Transverse colon (tissue), 4 donors: ENCODE data around the gene MPV17L2. TPM values are rescaled to one million over a fixed set of nuclear protein-coding genes. Genes with fewer than 3 reads are reported as not detected.

Source experiments
- DNase-seq: peaks from one replicate; pipeline ENCODE4 v3.0.0-alpha.2; 2019
- H3K27ac ChIP-seq, 4 donors: fragments of 200-600 bp; sonication (generic); 2 replicates each; pipeline ENCODE4 v1.5.1; 2016 to 2018; ENCODE audit warnings: inconsistent platforms in 4 of 4
- H3K27me3 ChIP-seq: fragments of 200-600 bp; sonication (generic); 2 replicates; pipeline ENCODE4 v1.5.1; 2017; ENCODE audit warnings: inconsistent platforms
- H3K36me3 ChIP-seq, 4 donors: fragments of 200-600 bp; sonication (generic); 2 replicates each; pipeline ENCODE4 v1.5.1; 2017 to 2019; ENCODE audit warnings: inconsistent platforms in 4 of 4
- H3K4me1 ChIP-seq, 4 donors: fragments of 200-600 bp; sonication (generic); 2 replicates each; pipeline ENCODE4 v1.5.1; 2017 to 2020; ENCODE audit warnings: inconsistent platforms in 4 of 4
- H3K4me3 ChIP-seq, 4 donors: fragments of 200-600 bp; sonication (generic); 1 replicate in 1 of 4; 2 replicates in 3 of 4; pipeline versions ENCODE4 v1.5.1 to v1.6.1; 2017 to 2019; ENCODE audit warnings: inconsistent platforms in 4 of 4
- H3K9me3 ChIP-seq, 2 donors: fragments of 200-600 bp; sonication (generic); 2 replicates each; pipeline ENCODE4 v1.5.1; 2017 to 2019; ENCODE audit warnings: inconsistent platforms in 2 of 2
- EP300 ChIP-seq: sonication (generic); formaldehyde crosslinking; IDR thresholded peaks from one replicate; pipeline ENCODE4 v1.6.1; 2017; ENCODE audit warnings: antibody characterized with exemption, low read depth
- POLR2A ChIP-seq: fragments of 450-650 bp; IDR thresholded peaks from one replicate; pipeline ENCODE4 v1.6.1; 2016; ENCODE audit warnings: antibody characterized with exemption, mild to moderate bottlenecking, moderate library complexity
- POLR2AphosphoS5 ChIP-seq, 3 donors: sonication (generic); formaldehyde crosslinking; IDR thresholded peaks; one replicate each; pipeline ENCODE4 v1.6.1; 2016; ENCODE audit warnings: antibody characterized with exemption in 3 of 3
- WGBS, 2 donors: methylation state at CpG; one replicate each; pipeline ENCODE4 v1.1.5; 2018; ENCODE audit warnings: low coverage in 1 of 2; 5-methylcytosine and 5-hydroxymethylcytosine counted together
- in situ Hi-C, 4 donors: fragments of 200-750 bp; cut with MboI; loops; one replicate each; pipeline versions ENCODE4 v1.15.0 to v1.15.1; 2017; ENCODE audit warnings: low sequenced_read_pairs in 3 of 4, low pct_ligation_motif_present in 1 of 4, low pct_unique_long_range_greater_than_20kb in 1 of 4
- intact Hi-C: fragments of 100-400 bp; cut with DNase I; formaldehyde crosslinking; loops from one replicate; pipeline ENCODE4 v1.15.1; 2023; ENCODE audit warnings: low total_unique reads
- total RNA-seq, 4 donors: library from RNA; depleted of rRNA; stranded (reverse); fragments of >200 nt; gene quantifications; one replicate each; pipeline ENCODE4 v1.1.0, GENCODE V29; 2016
- TF ChIP-seq, protein P1 (sequence below), 5 experiments: fragments of 200-600 bp in 3 of 5; fragments of 450-650 bp in 2 of 5; sonication (generic) in 3 of 5; IDR thresholded peaks; 1 replicate in 2 of 5; 2 replicates in 3 of 5; pipeline ENCODE4 v1.5.1; 2016 to 2017; ENCODE audit warnings: antibody characterized with exemption in 5 of 5, inconsistent platforms in 3 of 5, mild to moderate bottlenecking in 2 of 5, moderate library complexity in 1 of 5

The MPV17L2 gene
- total RNA-seq, 4 donors from 2014 or later = 1.6 to 22.3 (median 12.6) TPM

DNA sequence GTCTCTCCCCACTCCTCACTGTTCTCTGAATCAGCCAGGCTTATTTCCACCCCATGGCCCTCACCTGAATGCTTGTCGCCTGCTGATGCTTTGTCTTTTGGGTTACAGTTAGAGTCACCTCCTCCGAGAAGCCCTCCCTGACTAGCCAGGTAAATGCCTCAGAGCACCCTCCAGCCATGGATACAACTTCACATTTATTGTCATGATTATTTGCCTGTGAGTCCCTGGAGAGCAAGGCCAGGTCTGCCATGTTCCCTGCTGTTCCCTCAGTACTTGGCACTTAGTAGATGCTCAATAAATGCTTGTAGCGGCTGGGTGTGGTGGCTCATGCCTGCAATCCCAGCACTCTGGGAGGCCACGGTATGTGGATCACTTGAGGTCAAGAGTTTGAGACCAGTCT is 36.9 kb downstream of the MPV17L2 start:
- in situ Hi-C loops = no loop called here
- DNase-seq = no peak
- WGBS, 2 donors = 70 to 74% methylated on average over 2 to 4 of the region's 4 CpGs
- H3K27me3 ChIP-seq = peaks cover 96% of the 10 kb centered on the region
- no peak overlapping the region for H3K4me3 ChIP-seq
- H3K9me3 ChIP-seq = peaks cover 4 to 7% of the 10 kb centered on the region in 2 donors
- no peak overlapping the region for H3K27ac ChIP-seq
- no peaks in the 10 kb centered on the region for H3K36me3 ChIP-seq
- intact Hi-C loops = no loop called here
- TF ChIP-seq, protein P1, sequence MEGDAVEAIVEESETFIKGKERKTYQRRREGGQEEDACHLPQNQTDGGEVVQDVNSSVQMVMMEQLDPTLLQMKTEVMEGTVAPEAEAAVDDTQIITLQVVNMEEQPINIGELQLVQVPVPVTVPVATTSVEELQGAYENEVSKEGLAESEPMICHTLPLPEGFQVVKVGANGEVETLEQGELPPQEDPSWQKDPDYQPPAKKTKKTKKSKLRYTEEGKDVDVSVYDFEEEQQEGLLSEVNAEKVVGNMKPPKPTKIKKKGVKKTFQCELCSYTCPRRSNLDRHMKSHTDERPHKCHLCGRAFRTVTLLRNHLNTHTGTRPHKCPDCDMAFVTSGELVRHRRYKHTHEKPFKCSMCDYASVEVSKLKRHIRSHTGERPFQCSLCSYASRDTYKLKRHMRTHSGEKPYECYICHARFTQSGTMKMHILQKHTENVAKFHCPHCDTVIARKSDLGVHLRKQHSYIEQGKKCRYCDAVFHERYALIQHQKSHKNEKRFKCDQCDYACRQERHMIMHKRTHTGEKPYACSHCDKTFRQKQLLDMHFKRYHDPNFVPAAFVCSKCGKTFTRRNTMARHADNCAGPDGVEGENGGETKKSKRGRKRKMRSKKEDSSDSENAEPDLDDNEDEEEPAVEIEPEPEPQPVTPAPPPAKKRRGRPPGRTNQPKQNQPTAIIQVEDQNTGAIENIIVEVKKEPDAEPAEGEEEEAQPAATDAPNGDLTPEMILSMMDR (IDR thresholded peaks at IDR 0.05) = no peak
- no peak for TF ChIP-seq POLR2AphosphoS5 (IDR thresholded peaks at IDR 0.05)
- no peak for TF ChIP-seq POLR2A
- no peak for TF ChIP-seq EP300
- H3K4me1 ChIP-seq = peaks cover 3 to 17% (median 10%) of the 10 kb centered on the region in 4 donors

DNA sequence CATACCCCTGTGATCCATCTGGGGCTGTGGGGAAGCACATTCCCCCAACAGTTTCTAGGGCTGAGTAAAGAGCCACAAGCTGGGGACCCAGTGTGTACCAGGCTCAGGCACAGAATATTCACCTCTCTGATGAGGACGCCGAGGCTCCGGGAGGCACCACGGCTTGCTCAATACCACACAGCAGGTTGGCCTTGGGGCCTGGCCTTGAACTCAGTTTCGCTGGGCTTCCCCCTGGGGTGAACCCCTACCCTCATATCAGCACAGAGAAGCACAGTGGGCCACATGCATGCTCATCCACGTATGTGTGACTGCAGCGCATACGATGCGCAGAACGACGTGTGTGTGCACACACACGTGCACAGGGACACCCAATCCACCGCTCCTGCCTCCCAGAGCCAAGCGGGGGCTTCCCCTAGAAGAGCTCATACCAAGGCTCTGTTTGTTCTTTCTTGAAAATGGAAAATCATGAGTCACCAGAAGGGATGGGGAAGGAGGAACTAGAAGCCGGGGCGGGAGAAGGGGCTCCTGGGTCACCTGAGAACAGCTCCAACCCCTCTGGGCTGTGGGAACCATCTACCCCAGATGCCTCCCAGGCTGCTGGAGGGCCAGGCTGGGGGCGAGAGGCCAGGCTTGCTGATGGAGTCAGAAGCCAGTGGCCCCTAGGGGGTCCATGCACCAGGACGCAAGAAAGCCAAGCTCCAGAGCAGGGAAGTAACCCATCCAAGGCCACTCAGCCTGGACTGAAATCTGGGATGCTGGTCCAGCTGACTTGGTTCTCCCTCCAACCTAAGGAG is 38.1 kb downstream of the MPV17L2 start:
- no peak overlapping the region for H3K27ac ChIP-seq
- in situ Hi-C loops (no loop called here), intact Hi-C loops (no loop called here)
- H3K4me1 ChIP-seq = peaks cover 0 to 6% (median 4%) of the 10 kb centered on the region in 4 donors
- DNase-seq = no peak
- H3K27me3 ChIP-seq = peaks cover 91% of the 10 kb centered on the region
- H3K36me3 ChIP-seq = no peaks in the 10 kb centered on the region
- 66% methylated on average over 18 of the region's 18 CpGs; no CpG with 5 or more reads in 1 of the 2 donors for WGBS, 2 donors
- H3K9me3 ChIP-seq = peaks cover 4 to 7% of the 10 kb centered on the region in 2 donors
- no peak overlapping the region for H3K4me3 ChIP-seq
- TF ChIP-seq, protein P1 (IDR thresholded peaks at IDR 0.05) = no peak
- no peak for TF ChIP-seq POLR2A
- TF ChIP-seq EP300 = no peak
- no peak for TF ChIP-seq POLR2AphosphoS5 (IDR thresholded peaks at IDR 0.05)

DNA sequence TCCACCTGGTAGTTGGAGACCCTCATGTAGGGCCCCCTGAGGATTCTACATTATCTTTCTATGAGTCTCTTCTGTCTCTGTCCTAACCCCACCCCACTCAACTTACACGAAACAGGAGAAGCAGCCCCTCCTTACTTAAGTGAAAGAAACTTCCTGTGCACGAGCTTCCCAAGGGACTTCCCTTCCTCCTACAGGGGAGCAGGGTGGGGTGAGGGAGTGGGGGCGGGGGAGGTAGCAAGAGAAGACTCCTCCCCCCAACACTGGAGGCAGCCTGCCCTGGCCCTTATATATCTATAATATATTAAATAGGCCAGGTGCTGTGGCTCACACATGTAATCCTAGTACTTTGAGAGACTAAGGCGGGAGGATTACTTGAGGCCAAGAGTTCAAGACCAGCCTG is 38.8 kb downstream of the MPV17L2 start:
- peaks cover 84% of the 10 kb centered on the region for H3K27me3 ChIP-seq
- H3K36me3 ChIP-seq = no peaks in the 10 kb centered on the region
- no peak for TF ChIP-seq EP300
- TF ChIP-seq, protein P1 (IDR thresholded peaks at IDR 0.05) = no peak
- WGBS, 2 donors = 35 to 50% methylated on average over 2 to 4 of the region's 4 CpGs
- no peak overlapping the region for H3K4me3 ChIP-seq
- intact Hi-C loops (no loop called here), in situ Hi-C loops (no loop called here)
- no peak overlapping the region for H3K27ac ChIP-seq
- no peak for DNase-seq
- H3K9me3 ChIP-seq = peaks cover 4 to 7% of the 10 kb centered on the region in 2 donors
- peaks cover 0 to 3% (median 0%) of the 10 kb centered on the region in 4 donors for H3K4me1 ChIP-seq

DNA sequence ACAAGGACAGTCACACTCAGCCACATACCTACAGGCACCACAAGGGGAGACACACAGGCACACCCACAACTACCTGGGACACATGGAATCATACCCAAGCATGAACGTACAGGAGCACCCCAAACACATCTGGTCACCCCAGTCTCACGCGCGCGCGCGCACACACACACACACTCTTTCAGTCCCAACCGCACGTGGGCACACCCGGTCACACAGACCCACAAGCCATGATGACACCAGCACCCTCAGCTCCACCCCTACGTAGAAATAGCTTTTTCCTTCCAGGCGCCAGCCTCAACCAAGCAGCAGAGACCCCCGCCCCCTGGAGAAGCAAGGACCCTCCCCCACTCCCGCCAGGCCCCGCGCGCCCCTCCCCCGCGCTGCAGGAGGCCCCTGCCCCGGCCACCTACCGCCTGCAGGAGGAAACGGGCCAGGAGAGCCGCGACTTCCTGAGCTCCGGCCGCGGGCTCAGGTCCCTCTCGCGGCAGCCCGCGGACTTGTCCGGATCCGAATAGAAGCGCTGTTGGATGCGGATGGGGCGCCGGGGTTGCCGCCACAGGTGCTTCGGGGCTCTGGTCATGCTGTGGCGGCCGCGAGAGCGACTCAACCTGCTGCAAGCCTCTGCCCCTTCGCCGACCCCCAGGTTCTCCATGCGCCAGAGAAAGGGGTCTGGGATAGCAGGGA is 39.7 kb downstream of the MPV17L2 start:
- in situ Hi-C loops = no loop called here
- DNase-seq = no peak

More for the DNA sequence above, 39.7 kb downstream of the MPV17L2 start:
- intact Hi-C loops = no loop called here
- Histone ChIP-seq H3K27ac (no peak overlapping the region), H3K4me3 (no peak overlapping the region), H3K36me3 (no peaks in the 10 kb centered on the region), H3K4me1 (peaks cover 0 to 3% (median 0%) of the 10 kb centered on the region in 4 donors), H3K9me3 (peaks cover 4 to 7% of the 10 kb centered on the region in 2 donors), H3K27me3 (peaks cover 75% of the 10 kb centered on the region)
- no peak for TF ChIP-seq EP300
- TF ChIP-seq POLR2A = no peak
- TF ChIP-seq POLR2AphosphoS5 (IDR thresholded peaks at IDR 0.05) = no peak
- TF ChIP-seq, protein P1 (IDR thresholded peaks at IDR 0.05) = no peak
- WGBS, 2 donors = 9 to 20% methylated on average over 1 to 46 of the region's 46 CpGs
